Measurements from ENCODE around the gene DACH2.

GRCh38 chrX:86806786-86807185 lies 658.5 kb downstream of the DACH2 start:
- TF ChIP-seq POLR2A (IDR thresholded peaks at IDR 0.05) (no peak), CTCF (IDR thresholded peaks at IDR 0.05 in 4 of 5, conservative IDR thresholded peaks at IDR 0.05 in 1 of 5) (peak in 2 of 5 experiments; percentile 6 to 24)
